Mucosa of descending colon (tissue), 3 donors: Measurements from ENCODE around the gene ARHGAP6. TPM values are rescaled to one million over a fixed set of nuclear protein-coding genes. Genes with fewer than 3 reads are reported as not detected.
A peak's percentile ranks its signal among the peaks of the same experiment; 100 is the strongest.
"Not testable (repeated sequence)": the region's sequence is repeated elsewhere in the genome, so short reads cannot be mapped to it uniquely, and the experiment has no call there.

Experiments
- ATAC-seq: fragments of 200-7000 bp; cut with Tn5 transposase; one replicate; pipeline ENCODE4 v1.9.1; 2020; ENCODE audit warnings: mild to moderate bottlenecking, moderate library complexity
- DNase-seq, 3 donors: peaks; one replicate each; pipeline ENCODE4 v3.0.0-alpha.2; 2020
- H3K36me3 ChIP-seq: fragments of 200-600 bp; one replicate; pipeline ENCODE4 v1.8.0; 2021; ENCODE audit warnings: low read depth, mild to moderate bottlenecking
- H3K4me1 ChIP-seq: fragments of 200-600 bp; one replicate; pipeline ENCODE4 v1.8.0; 2021; ENCODE audit warnings: low read depth, mild to moderate bottlenecking
- H3K4me3 ChIP-seq: fragments of 200-600 bp; one replicate; pipeline ENCODE4 v1.8.0; 2021; ENCODE audit warnings: mild to moderate bottlenecking
- H3K9me3 ChIP-seq: fragments of 200-600 bp; one replicate; pipeline ENCODE4 v1.8.0; 2021; ENCODE audit warnings: mild to moderate bottlenecking
- intact Hi-C, 2 donors: fragments of 100-400 bp; cut with DNase I in 1 of 2; cut with micrococcal nuclease in 1 of 2; formaldehyde crosslinking; loops; one replicate each; pipeline versions ENCODE4 v1.11.0 to v1.11.1; 2022; cut with DNase I, micrococcal nuclease
- total RNA-seq, 3 donors: library from RNA; stranded (reverse); fragmentation: NEBNext Ultra II Directional in 2 of 3; extraction: Animal tissue kit (Norgen Biotek cat#: 25700) in 2 of 3; gene quantifications; one replicate each; pipeline versions ENCODE4 v1.2.1 to v1.2.4, GENCODE V29; 2021 to 2023
- TF ChIP-seq, protein P1 (sequence below): fragments of 200-600 bp; IDR thresholded peaks from one replicate; pipeline ENCODE4 v1.8.0; 2022; ENCODE audit warnings: antibody characterized with exemption, mild to moderate bottlenecking
- donor health status: DM: no; HTN: no; CAD: no; lungs with moderate emphysema.
- donor health status: DM: no; HTN: no; CAD: no.
- donor health status: DM: no; HTN: yes; CAD: no.

Gene ARHGAP6
- total RNA-seq, 3 donors from 2014 or later: 2.2 to 41.5 (median 4.4) TPM

DNA sequence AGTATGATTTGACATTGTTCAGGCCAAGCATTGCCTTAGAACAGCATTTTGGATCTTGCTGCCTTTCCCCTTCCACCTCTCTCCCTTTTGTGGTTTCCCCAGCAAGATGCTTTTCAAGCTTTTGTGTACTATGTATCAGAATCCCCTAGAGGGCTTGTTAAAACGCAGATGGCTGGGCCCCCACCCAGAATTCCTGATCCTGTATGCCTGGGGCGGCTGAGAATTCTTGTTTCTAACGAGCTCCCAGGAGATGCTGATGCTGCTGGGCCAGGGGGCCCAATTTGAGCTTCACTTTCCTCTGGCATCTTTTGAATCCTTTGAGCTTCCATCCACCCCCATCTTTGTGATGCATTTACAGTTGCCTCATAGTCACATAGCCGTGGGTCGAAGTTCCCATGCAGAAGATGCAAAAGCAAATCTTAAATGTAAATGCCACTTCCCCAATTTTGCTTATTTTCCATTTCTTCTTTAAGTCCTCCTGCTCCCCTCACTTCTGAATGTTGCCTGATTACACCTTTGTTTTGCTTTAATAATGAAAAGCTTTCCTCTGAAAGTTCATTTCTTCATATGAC is 536.1 kb downstream of the ARHGAP6 start:
- no peak for ATAC-seq
- intact Hi-C loops: no loop called here
- no peaks in the 10 kb centered on the region for H3K9me3 ChIP-seq
- H3K4me3 ChIP-seq: no peak overlapping the region
- no peak for DNase-seq
- TF ChIP-seq, protein P1, sequence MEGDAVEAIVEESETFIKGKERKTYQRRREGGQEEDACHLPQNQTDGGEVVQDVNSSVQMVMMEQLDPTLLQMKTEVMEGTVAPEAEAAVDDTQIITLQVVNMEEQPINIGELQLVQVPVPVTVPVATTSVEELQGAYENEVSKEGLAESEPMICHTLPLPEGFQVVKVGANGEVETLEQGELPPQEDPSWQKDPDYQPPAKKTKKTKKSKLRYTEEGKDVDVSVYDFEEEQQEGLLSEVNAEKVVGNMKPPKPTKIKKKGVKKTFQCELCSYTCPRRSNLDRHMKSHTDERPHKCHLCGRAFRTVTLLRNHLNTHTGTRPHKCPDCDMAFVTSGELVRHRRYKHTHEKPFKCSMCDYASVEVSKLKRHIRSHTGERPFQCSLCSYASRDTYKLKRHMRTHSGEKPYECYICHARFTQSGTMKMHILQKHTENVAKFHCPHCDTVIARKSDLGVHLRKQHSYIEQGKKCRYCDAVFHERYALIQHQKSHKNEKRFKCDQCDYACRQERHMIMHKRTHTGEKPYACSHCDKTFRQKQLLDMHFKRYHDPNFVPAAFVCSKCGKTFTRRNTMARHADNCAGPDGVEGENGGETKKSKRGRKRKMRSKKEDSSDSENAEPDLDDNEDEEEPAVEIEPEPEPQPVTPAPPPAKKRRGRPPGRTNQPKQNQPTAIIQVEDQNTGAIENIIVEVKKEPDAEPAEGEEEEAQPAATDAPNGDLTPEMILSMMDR: no peak
- H3K36me3 ChIP-seq: no peaks in the 10 kb centered on the region
- no peaks in the 10 kb centered on the region for H3K4me1 ChIP-seq

DNA sequence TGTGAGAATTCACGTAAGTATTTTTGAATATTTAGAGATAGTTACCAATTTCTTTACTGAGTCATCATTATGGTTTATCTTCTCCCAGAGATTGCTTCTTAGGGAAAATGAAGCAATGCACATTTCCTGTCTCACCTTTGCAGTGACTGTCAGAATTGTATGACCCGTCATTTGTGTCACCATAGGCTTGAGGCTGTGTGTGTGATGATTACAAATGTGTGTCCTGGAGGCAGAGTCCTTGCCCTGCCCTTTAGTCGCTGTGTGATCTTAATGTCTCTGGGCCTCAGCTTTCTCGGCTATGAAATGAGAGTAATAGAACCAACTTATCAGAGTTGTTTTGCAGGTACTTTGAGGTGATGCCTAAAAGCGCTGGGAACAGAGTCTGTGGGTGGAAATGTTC is 540.7 kb downstream of the ARHGAP6 start:
- ATAC-seq (peak; percentile 79), DNase-seq (no peak)
- intact Hi-C loops: no loop called here

DNA sequence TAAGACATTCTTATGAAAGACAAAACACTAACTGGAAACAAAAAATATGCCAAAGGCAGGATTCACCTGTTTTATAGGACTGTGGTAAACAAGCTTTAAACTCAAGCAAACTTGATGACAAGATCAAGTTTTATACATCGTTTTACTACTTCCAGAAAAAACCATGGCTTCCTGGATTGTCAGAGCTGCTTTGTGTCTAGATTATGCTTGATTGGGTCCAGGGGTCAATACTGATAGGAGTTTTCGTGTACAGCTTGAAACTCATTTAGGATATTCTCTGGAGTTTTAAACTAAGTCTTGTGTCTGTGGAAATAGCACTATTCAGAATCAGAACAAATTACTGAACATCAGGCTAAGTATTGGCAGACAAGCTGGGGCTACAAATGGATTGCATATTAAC is 541.6 kb downstream of the ARHGAP6 start:
- Histone ChIP-seq H3K36me3 (no peaks in the 10 kb centered on the region), H3K9me3 (no peaks in the 10 kb centered on the region), H3K4me3 (no peak overlapping the region), H3K4me1 (no peaks in the 10 kb centered on the region)
- no peak for DNase-seq
- TF ChIP-seq, protein P1: no peak
- intact Hi-C loops: no loop called here
- peak; percentile 81 for ATAC-seq

More for the DNA sequence above, 540.7 kb downstream of the ARHGAP6 start:
- H3K36me3 ChIP-seq: no peaks in the 10 kb centered on the region
- H3K9me3 ChIP-seq: no peaks in the 10 kb centered on the region
- H3K4me3 ChIP-seq: no peak overlapping the region
- H3K4me1 ChIP-seq: no peaks in the 10 kb centered on the region
- TF ChIP-seq, protein P1: no peak

DNA sequence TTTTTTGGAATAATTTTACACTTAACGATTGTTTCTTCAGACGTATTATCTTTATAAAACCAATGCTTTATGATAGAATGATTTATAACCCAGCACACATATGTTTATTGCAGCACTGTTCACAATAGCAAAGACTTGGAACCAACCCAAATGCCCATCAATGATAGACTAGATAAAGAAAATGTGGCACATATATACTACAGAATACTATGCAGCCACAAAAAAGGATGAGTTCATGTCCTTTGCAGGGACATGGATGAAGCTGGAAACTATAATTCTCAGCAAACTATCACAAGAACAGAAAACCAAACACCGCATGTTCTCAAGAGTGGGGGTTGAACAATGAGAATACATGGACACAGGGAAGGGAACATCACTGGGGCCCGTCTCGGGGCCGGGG is 542.6 kb downstream of the ARHGAP6 start:
- ATAC-seq, H3K9me3 ChIP-seq, DNase-seq, H3K4me1 ChIP-seq, H3K4me3 ChIP-seq, H3K36me3 ChIP-seq, intact Hi-C loops: not testable (repeated sequence)

DNA sequence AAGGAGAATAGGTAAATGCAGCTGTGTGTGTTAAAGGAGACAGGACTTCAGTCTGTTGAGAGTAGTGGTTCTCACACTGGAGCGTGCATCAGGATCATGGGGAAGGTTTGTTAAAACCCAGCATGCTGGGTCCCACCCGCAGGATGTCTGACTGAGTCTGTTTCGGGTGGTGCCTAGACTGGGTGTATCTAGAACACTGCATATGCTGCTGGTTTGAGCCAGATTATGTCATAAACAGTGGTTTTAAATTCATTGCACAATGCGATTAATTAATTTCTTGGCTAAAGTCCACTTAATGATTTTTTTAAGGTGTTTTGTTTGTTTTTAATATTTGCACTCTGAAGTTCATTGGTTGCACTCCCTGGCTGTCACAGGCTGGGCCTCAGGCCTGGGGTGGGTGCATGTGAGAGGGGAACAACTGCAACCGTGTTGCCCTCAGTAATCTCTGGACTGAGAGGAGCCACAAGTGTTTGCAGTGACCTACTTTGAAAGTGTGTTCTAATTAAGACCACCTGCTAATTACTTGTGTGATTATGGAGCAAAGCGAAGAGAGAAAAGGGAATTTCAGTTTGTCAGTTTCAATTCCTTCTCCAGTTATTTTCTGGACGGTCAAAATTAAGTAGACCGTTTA is 546.3 kb downstream of the ARHGAP6 start:
- no peaks in the 10 kb centered on the region for H3K9me3 ChIP-seq
- no peak overlapping the region for H3K4me3 ChIP-seq
- H3K36me3 ChIP-seq: no peaks in the 10 kb centered on the region
- DNase-seq (no peak), ATAC-seq (no peak)
- H3K4me1 ChIP-seq: no peaks in the 10 kb centered on the region
- intact Hi-C loops: no loop called here
- TF ChIP-seq, protein P1: no peak

DNA sequence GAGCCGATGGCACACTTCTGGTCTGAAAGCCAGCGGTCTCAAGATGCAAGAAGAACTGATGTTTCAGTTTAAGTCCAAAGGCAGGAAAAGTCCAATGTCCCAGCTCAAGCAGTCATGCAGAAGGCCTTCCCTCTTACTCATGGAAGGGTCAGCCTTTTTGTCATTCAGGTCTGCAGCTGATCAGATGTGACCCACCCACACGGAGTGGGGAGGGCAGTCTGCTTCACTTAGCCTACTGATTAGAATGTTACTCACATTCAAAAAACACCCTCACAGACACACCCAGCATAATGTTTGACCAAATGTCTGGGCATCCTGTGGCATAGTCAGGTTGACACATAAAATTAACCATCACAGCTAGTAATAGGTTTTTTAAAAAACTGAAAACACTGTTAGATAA is 548.0 kb downstream of the ARHGAP6 start:
- intact Hi-C loops: no loop called here
- Histone ChIP-seq H3K4me3 (no peak overlapping the region), H3K9me3 (no peaks in the 10 kb centered on the region), H3K36me3 (no peaks in the 10 kb centered on the region), H3K4me1 (no peaks in the 10 kb centered on the region)
- DNase-seq (no peak), ATAC-seq (no peak)
- TF ChIP-seq, protein P1: no peak
